Thyroid gland (tissue), 4 donors: ENCODE results near the gene ADIRF.

Source experiments
- CTCF ChIP-seq, 6 experiments: fragments of 200-600 bp in 3 of 6; fragments of 450-650 bp in 3 of 6; sonication (generic) in 3 of 6; IDR thresholded peaks; one replicate each; pipeline ENCODE4 v1.5.1; 2016 to 2019; ENCODE audit warnings: antibody characterized with exemption in 6 of 6, mild to moderate bottlenecking in 2 of 6, inconsistent platforms in 1 of 6, moderate library complexity in 1 of 6
- POLR2A ChIP-seq, 2 donors: fragments of 450-650 bp; IDR thresholded peaks; one replicate each; pipeline ENCODE4 v1.6.1; 2017; ENCODE audit warnings: antibody characterized with exemption in 2 of 2, mild to moderate bottlenecking in 2 of 2, moderate library complexity in 1 of 2

- no peak for TF ChIP-seq CTCF (IDR thresholded peaks at IDR 0.05)
- TF ChIP-seq POLR2A (IDR thresholded peaks at IDR 0.05), result no peak
Measured at GRCh38 chr10:86992929-86993328, 24.6 kb downstream of the ADIRF start.
